ENCODE data around the gene MAGI1.

Gene MAGI1

DNA sequence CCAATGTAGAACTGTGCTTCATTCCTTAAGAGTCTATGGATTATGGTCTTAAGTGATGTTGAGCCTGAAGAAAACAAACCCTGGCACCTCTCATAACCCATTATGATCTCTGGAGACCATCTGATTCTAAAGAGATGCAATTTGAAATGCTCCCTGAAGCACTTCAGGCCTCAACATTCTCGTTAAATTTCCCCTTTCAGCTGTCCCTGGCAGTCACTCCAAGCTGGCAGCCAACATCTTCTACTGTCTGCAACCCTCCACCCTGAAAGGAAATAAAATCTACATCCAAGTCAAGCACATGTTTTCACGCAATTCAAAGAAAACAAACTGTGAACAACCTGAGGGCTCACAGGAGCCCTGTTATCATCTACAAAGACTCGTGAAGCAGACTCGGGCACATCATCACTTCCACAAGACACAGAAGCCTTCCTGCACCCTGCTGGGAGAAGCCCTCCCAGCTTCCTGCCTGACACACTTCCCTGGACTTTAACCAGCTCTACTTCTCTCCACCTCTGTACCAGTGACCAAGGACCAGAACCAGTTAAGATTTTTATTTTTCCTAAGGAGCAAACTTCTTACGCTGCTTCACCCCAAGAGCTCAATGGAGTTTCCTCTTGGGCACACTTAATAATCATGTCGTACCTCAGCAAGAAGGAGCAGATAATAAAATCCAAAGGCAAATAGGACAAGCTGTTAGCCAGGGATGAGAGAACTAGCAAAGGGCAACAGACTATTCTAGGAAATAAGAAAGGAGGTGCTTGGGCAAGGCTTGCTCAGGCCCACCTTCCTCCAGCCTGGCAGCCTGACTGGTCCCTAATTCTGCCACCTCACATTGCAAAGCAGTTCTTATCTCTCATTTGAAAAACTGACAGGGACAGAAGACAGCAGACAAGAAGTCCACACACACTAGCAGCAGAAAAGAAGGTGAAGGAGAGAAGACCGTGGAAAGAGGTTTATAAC, 67.1 kb downstream of the MAGI1 start:
- DNase-seq = peak in 1 of 2 experiments; percentile 13

DNA sequence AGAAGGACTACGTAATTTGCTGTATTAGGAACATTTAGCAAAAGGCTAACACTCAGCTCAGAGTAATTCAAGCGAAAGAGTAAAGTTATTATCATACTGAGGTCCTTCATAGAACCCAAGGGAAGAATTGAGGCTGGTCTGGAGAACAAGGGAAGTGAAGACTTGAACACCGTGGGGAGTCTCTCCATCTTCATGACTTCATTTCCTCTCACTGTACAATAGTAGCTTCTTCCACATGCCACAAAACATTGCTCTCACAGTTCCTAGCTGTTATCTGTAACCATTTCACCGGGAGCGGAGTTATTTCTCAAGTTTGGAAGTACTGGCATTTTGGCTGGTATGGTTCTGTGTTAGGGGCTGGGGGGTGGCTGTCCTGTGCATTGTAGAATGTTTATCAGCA, 69.7 kb downstream of the MAGI1 start:
- DNase-seq = no peak

DNA sequence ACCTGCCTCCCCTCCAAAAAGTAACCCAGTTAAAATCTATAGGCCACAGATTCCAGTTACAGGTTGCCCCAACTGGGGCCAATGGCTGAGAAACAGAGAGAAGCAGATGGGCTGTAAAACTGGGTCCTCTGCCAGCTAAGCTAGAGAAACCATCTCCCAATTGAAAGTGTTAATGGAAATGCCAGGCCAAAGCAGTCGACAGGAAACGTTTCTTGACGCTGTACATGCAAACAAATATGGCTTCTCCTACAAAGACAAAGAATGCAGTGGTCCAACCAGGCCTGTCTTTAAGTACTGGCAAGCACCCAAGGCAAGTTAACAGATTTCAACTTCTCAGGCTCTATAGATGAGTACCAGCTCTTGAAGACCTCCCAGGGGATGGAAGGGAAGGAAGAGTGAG, 71.3 kb downstream of the MAGI1 start:
- no peak for DNase-seq

DNA sequence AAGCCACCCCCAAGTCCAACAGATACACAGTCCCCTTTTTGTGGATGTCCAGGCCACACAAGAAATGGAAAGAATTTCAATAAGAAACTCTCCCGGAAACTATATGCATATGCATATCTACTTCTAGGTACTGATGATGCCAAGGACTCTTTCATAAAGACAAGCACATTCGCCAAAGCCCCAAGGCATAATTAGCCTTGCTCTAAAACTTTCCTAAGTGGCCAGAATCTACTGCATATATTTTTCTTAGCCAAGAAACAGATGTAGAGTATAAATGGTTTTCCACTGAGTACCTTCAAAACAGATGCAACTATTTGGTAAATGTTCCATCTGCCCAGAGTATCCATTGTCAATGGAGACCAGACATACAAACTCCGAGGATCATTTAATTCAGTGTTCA, 73.9 kb downstream of the MAGI1 start:
- DNase-seq = peak in 1 of 2 experiments; percentile 8

DNA sequence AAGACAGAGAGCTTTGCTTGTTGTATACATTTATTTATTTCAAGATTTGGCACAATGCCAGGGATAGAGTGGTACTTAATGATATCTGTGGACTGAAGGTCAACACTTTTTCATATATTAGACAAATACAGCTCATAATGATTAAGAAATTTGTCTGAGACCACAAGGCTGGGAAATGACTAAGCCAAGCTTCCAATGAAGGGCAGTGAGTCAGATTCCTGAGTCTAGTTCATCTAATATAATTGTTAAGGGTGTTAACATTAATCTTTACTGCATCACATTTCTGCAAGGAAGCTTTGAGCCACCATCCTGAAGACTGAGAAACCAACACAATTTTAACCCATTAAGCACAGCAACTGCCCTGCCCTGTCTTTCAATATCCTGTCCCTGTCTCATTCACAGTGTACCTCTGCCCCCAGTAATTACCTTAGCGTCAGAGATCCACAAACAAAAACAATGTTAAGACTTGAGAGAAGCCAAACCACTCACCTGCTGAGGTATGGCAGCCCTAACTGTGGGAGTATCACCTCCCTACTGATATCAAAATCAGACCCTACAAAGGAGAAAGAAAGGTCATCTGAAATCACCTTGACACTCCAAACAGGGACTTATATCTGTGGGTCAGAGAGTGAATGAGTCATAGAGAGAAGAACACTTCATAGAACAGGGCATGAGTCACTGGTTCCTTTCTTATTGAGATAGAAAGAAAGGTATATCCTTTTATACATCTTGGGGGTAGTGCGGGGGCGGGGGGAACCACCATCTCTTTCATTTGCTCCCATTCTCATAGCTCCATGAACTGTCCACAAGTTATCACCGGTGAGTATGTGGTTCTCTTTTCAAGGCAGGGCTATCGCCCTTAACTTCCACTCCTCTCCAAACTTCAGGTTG, 74.7 kb downstream of the MAGI1 start:
- no peak for DNase-seq

DNA sequence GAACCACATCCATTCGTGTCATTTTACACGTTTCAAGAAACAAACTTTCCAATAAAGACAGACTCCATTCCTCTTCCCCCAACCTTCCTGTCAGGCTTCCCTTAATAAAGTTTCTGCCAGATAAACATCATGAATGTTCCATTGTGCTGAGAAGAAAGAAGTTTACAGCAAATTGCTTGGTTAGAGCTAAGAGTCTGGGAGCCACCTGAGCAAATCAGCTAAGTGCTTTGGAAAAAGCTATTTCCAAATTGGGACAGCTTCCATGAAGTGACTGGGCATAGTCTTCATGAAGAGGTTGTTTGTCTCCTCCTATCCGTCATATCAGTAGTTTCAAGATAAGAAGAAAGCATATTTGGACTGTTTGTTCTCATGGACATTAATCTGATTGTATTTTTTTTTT, 77.0 kb downstream of the MAGI1 start:
- no peak for DNase-seq

DNA sequence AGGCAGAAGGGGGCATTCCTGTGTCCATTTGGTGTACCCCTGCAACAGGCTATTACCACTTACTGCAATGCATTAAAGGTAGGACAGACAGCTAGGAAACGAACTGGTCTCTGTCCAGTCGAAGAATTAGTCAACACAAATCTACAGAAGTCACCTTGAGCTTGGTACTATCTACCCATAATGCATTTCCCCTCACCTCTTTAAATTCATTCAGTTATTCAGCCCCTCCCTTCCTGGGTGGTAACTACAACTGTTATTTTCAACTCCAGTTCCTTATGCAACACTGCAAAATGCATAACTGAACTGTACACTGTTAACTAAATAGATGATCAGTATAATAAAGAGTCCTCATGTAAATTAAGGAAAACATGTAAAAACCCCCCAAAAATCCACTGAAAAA, 77.6 kb downstream of the MAGI1 start:
- no peak for DNase-seq

DNA sequence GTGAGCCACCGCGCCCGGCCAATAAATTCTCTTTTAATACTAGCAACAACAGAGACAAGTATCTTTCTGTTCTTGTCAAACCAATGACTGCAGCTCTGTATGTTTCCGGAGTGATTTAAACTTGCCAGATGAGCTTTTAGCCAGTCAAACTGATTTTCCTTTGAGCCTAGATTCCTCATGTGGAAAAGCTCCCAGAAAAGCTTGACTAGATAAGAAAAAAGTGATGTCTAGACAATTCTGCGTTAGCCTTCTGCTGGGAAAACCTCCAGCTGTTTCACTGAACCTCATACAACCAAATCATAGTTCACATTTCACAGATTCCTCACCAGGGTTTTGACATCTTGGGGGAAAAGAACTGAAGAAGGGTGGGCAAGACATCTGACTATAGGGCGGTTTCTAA, 78.6 kb downstream of the MAGI1 start:
- no peak for DNase-seq

DNA sequence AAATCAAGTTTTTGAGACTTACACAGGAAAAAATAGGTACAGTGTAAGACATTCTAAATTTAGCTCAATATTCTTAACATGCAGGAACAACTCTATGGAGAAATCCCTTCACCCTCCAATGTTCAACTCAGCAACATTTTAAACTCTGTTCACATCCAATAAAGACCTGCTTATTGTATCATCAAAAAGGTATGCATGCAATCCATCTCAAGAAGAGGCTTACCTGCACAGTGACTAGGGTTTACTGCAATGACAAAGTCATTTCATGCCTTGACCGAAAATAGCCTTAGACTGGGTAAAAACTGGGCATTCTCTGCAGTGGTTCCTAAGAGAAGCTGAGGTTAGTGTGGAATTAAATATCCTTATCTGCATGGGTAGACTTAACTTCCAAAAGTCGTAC, 80.5 kb downstream of the MAGI1 start:
- no peak for DNase-seq

DNA sequence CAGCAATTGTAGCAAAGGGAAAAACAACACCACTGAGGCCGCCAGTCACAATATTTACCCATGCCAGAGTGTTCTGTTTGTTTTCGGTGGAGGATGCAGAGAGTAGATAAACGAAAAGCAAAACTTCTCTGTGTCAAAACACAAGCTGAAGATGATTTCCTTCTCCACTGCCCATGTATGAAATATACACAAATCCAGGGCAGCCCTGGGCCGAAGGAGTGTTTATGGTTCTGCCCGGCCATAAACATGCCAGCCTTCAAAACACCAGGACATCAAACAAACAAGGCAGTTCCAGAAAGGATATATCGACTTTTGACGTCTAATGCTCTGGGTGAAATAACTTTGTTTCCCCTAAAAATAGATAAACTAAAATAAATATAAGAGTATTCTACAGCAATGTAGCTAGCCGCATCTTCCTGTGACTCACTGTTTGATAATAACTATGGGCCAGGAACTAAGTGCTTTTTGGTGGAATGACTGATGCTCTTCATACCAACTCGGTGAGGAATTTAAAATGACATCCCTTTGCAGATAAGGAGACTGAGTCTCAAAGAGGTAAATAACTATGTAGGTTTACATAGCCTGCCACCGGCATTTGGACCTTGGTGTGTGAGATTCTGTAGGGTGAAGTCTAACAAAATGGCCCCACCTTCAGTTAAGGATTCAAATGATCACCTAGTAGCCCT, 82.8 kb downstream of the MAGI1 start:
- DNase-seq = no peak

DNA sequence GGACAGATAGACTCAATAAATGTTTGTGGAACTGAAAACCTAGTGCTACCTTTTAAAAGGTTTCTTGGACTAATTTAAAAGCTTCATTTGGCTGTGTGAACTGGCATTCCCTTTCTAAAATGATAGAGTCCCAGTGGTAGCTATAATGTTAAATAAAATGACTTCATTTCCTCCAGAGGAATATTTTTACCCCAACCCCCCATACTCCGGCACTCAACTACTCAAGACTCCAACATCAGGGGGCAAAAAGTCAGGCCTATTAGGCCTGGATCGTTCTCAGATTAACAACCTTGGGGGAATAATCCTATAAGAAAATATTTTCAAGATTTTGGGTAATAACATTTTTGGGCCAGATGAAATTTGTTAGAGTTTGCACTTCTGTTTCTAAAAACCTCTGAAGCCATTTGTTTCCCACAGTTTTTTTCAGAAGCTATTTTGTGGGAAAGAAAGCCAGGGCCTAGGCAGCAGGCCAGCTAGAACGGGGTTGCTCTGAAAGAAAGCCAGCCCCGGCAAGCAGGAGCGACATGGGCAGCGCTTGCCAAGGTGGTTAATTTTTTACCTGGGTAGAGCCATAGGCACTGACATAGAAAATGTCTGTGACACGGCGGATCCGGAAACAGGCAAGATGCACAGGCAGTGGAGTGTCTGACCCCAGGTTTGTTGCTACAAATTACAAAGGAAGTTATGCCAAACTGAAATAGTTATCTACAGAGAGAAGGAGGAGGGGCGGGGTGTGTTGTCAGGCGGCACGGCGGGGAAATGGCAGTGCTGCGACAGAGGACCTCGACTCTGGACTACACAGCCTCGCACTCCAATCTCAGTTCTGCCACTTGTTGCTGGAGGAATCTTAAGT, 84.6 kb downstream of the MAGI1 start:
- DNase-seq = no peak

DNA sequence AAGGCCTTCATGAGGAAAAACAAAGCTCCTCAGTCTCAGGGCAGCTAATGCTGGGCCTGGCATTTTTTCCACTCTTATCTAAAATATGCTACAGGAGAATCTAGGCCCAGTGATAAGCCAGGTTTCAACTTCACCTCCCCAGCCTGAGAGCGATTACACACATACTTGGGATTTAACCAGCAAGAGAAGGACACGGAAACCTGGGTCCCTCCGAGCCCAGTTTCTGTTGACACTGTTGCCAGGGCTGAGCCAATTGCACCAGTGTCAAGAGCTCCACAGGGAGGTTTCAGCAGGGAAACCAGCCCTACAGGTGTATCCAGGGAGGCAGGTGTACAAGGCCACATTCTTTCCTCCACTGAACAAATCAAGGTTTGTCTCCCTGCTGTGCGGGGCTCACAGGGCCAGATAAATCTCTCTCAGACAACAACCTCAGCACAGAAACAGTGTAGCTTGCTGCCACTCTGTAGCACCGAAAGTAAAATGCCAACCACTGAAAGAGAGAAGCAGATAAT, 85.4 kb downstream of the MAGI1 start:
- no peak for DNase-seq

DNA sequence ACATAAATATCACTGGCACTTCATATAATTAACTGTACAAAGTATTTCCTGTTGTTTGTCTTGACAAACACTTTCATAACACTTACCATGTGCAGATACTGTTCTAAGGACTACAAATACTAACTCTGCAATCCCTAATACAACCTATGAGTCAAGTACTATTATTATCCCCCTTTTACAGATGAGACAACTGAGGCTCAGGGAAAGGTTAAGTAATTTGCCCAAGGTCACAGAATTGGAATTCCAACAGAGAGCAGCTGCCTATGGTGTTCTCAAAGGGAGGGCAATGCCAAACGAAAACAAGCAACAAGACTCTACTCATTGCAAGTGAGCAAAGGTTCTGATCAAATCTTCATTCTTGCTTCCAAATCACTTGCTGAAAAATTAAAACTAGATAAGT, 85.9 kb downstream of the MAGI1 start:
- DNase-seq = no peak

DNA sequence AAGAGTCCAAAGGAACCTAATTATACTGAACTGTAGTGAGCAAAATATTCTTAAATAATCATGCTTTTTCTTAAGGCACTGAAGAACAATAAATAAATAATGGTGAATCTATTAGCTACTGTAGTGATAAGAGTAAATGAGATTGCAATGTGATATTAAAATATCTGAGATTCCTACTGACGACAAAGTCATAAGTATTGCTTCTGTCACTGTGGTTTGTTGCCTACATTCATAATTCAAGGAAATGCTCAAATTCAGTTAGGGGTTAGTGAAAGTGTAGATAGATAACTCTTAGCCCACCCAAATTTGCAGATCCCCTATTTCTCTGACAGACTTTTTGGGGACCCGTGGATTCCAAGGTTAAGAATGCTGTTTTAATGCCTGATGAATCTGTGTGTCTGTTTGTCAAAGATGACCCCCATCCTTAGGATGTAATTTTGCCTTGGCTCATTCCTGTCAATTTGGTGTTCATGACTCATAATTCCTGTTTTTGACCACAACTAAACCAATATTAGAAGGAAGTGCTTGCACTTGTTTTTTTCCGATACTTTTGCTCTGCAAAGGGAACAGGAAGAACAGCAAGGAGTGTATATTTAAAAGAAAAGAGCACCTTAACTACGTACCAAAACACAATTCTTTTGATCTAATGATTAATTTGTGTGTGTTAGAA, 86.7 kb downstream of the MAGI1 start:
- no peak for DNase-seq

DNA sequence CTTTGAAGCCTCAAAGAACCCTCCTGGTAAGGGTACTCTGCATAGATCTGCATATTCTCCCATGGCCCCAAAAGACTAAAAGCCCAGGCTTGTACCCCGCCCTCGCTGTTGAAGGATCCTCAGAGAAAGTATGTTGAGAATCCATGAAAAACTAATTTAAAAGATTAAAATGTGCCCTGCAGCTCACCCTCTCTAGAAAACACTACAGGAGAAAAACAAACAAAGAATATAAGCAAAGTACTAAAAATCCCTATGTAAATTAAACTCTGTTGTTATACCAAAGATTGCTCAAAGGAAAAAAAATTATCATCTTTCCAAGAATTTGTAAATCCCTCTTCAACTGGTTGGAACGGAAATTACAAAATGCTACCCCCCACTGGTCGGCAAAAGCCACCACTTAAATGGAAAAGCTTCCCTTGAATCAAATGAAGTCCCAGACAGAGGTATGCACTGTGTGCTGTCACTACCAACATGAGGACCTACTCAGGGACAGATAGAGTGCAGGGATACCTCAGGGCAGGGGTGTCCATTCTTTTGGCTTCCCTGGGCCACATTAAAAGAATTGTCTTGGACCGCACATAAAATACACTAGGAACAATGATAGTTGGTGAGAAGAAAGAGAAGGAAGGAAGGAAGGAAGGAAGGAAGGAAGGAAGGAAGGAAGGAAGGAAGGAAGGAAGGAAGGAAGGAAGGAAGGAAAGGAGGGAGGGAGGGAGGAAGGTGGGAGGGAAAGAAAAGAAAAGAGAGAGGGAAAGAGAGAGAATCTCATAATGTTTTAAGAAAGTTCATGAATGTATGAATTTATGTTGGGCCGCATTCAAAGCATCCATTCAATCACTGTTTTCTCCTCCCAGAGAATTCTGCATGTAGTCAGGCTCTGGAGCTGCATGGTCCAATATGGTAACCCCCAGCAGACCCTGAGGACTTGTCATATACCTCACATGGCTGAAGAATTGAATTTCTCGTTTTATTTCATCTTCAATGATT, 88.1 kb downstream of the MAGI1 start:
- peak in 1 of 2 experiments; percentile 4 for DNase-seq

DNA sequence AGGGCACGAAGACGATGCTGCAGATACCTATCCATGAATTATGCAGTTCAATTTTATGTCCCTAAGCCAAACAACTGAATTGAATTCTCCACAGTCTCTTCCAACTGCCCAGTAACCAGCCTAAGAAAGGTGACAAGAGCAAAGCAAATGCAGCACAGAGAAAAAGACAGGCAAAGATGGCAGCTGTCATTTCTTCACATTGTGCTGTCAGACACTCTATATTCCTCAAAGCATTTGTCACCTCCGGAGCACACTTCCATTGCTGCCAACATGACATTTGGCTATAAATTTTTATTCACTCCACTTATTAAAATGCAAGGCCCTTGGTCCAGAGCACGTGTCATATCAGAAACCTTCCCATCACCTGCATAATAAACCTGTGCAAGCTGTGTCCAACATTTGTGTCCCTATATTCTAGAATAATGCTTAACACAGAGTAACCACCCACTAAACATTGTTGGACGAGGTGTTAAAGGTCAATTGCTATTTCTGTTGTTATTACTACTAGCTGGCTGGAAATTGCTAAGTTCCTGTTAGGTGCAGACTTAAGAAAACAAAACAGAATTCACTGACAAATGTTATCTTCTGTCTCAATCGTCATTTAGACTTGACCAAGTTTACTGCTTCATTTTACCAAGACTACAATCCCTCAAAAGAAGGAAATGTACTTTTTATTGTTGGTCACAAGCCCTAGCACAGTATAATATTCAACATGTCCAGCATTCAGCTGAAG, 89.7 kb downstream of the MAGI1 start:
- DNase-seq = no peak

DNA sequence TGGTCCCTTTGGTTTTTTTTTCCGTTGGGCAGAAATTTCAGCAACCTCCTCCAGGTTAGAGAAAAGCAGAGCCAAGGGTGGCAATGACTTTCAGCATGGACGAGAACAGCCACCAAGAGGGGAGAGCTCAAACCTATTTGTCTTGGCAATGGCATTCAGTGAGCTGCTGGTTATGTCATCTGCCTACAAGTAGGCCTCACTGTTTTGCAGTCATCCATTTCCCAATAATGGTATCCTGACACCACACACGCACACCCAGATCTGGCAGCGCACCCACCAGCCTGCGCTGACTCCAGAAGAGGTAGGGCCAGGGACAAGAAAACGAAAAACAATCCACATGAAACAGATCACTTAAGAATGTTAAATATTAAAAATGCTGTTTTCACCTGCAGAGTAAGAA, 92.3 kb downstream of the MAGI1 start:
- no peak for DNase-seq

DNA sequence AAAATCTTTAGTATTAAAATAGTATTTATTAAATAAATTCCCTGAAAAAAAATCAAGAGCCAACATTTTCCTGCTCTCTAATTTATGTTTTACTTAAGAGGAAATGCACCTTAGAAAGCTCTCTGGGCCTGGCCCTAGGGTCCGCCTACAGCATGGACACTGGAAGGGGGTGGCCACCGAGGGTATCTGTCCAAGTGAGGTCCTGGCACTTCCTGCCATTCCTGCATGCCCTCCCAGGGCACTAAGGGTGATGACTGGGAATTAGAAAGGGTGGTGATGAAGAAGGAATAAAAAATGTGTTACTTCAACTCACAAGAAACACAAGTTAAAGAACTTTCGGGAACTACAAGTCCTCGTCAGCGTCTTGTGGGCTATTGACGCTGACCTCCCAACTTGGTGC, 92.8 kb downstream of the MAGI1 start:
- no peak for DNase-seq

DNA sequence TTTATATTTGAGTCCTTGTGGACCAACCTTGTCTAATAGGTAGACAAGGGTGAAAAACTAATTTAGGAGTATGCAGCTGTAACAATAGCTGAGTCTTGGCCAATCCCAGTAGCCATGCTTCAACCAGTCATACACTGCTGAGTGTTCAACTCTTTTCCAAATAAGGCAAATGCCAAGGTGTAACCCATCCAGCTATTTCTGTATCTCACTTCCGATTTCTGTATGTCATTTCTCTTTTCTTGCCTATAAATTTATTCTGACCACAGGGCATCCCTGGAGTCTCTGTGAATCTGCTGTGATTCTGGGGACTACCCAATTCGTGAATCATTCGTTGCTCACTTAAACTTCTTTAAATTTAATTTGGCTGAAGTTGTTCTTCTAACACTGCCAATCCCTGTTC, 93.2 kb downstream of the MAGI1 start:
- DNase-seq = no peak
